ENCODE measurements around the gene SPARCL1. TPM values are rescaled to one million over a fixed set of nuclear protein-coding genes. Genes with fewer than 3 reads are reported as not detected.

Gene SPARCL1
- total and polyA plus RNA-seq, 10 of the 15 experiments (the other 5 are each of a cell fraction or from before 2014, with no cell fraction given), result 0.10 to 1.1 TPM; not detected in 8

- no peak overlapping the region for H3K4me3 ChIP-seq
- no peaks in the 10 kb centered on the region for H3K79me2 ChIP-seq (ENCODE audit: control insufficient read depth, insufficient read depth, low read length)
- ChIA-PET POLR2A (no interaction called here), RAD21 (ENCODE audit: unreplicated experiment) (no interaction called here), SMC1A (ENCODE audit: uncharacterized antibody, unreplicated experiment) (interaction anchor here (1.3 kb wide), 1 partner anchor 10 kb away, joined by 3 read pairs; no protein-coding TSS in a partner anchor), CTCF (interaction anchor here (0.6 kb wide), 1 partner anchor 1101 kb away, joined by 3 read pairs; no protein-coding TSS in a partner anchor)
- no peaks in the 10 kb centered on the region for H4K20me1 ChIP-seq (ENCODE audit: control insufficient read depth, insufficient read depth)
- no peaks in the 10 kb centered on the region for H3K27me3 ChIP-seq (replicated peaks in 1 of 2; ENCODE audit: control insufficient read depth in 2 of 2, insufficient read depth in 2 of 2, low read length in 1 of 2)
- no peak overlapping the region for H2AFZ ChIP-seq (ENCODE audit: control insufficient read depth, low read depth, low read length)
- no peak overlapping the region for H3K9ac ChIP-seq (ENCODE audit: control insufficient read depth, insufficient read depth, low read length)
- no peak for TF ChIP-seq RBBP5 (conservative IDR thresholded peaks at IDR 0.05)
- WGBS (ENCODE audit: insufficient coverage, insufficient replicate concordance, low lambda C conversion rate, missing lambda C conversion rate), result 0% methylated on average over 2 of the region's 2 CpGs
- DNase-seq (ENCODE audit: low read depth, low spot score) (no peak), FAIRE-seq (no peak), ATAC-seq (no peak)
- no peak overlapping the region for H3K27ac ChIP-seq (ENCODE audit: control insufficient read depth, insufficient read depth)
- BruUV-seq (replicated peaks), result no TSS peak
- in situ Hi-C loops (cut with MboI), result no loop called here
- no peak overlapping the region for H3K4me2 ChIP-seq (ENCODE audit: control insufficient read depth, insufficient read depth)
- no peaks in the 10 kb centered on the region for H3K9me3 ChIP-seq (replicated peaks; ENCODE audit: control insufficient read depth, insufficient read depth, low read length)
- intact Hi-C loops (cut with micrococcal nuclease; ENCODE audit: unreplicated experiment), result no loop called here
- no peaks in the 10 kb centered on the region for H3K36me3 ChIP-seq (ENCODE audit: control insufficient read depth in 2 of 2, insufficient read depth in 2 of 2, low read length in 1 of 2)
- no peaks in the 10 kb centered on the region for H3K4me1 ChIP-seq (ENCODE audit: control insufficient read depth, insufficient read depth, low read length)
Measured at GRCh38 chr4:87511500-87511899, 17.7 kb downstream of the SPARCL1 start.

GRCh38 chr4:87510747-87511146 lies 18.4 kb downstream of the SPARCL1 start:
- SMC1A ChIA-PET (ENCODE audit: uncharacterized antibody, unreplicated experiment), result interaction anchor here (1.3 kb wide), 1 partner anchor 11 kb away, joined by 3 read pairs; no protein-coding TSS in a partner anchor
- no peak overlapping the region for H2AFZ ChIP-seq (ENCODE audit: control insufficient read depth, low read depth, low read length)
- RAD21 ChIA-PET (ENCODE audit: unreplicated experiment), result interaction anchor here (0.6 kb wide), 1 partner anchor 461 kb away, joined by 3 read pairs; no protein-coding TSS in a partner anchor
- no peak for FAIRE-seq
- CTCF ChIA-PET, result no interaction called here
- H3K79me2 ChIP-seq (ENCODE audit: control insufficient read depth, insufficient read depth, low read length), result no peaks in the 10 kb centered on the region
- POLR2A ChIA-PET, result no interaction called here
- no peak for ATAC-seq
- DNase-seq (ENCODE audit: low read depth, low spot score), result no peak
- no peaks in the 10 kb centered on the region for H3K4me1 ChIP-seq (ENCODE audit: control insufficient read depth, insufficient read depth, low read length)
- BruUV-seq (replicated peaks), result no TSS peak
- no peaks in the 10 kb centered on the region for H3K27me3 ChIP-seq (replicated peaks in 1 of 2; ENCODE audit: control insufficient read depth in 2 of 2, insufficient read depth in 2 of 2, low read length in 1 of 2)
- no peaks in the 10 kb centered on the region for H3K9me3 ChIP-seq (replicated peaks; ENCODE audit: control insufficient read depth, insufficient read depth, low read length)
- TF ChIP-seq BHLHE40 (IDR thresholded peaks at IDR 0.05; ENCODE audit: borderline replicate concordance in 1 of 2, low read depth in 2 of 2, low read length in 1 of 2), result no peak
- TF ChIP-seq NBN (IDR thresholded peaks at IDR 0.05), result no peak
- no peak for TF ChIP-seq SMARCA5 (IDR thresholded peaks at IDR 0.05)
- no peak for TF ChIP-seq NFXL1 (IDR thresholded peaks at IDR 0.05; ENCODE audit: borderline replicate concordance)
- TF ChIP-seq ZZZ3 (IDR thresholded peaks at IDR 0.05; ENCODE audit: control insufficient read depth, insufficient read length, low read depth), result no peak
- TF ChIP-seq NRF1 (conservative IDR thresholded peaks at IDR 0.05; ENCODE audit: low read depth, low read length), result no peak
- no peak for TF ChIP-seq ATF2 (IDR thresholded peaks at IDR 0.05; ENCODE audit: low read length)
- no peak for TF ChIP-seq SKIL (IDR thresholded peaks at IDR 0.05; ENCODE audit: low read depth, poor library complexity, severe bottlenecking)
- TF ChIP-seq SRF (IDR thresholded peaks at IDR 0.05; ENCODE audit: low read depth in 2 of 2, low read length in 2 of 2), result no peak
- no peak for TF ChIP-seq KAT2A (conservative IDR thresholded peaks at IDR 0.05; ENCODE audit: control insufficient read depth, low read depth, low read length)
- TF ChIP-seq ZSCAN29 (IDR thresholded peaks at IDR 0.05), result no peak
- TF ChIP-seq NR2F1 (conservative IDR thresholded peaks at IDR 0.05), result no peak
- no peaks in the 10 kb centered on the region for H3K36me3 ChIP-seq (ENCODE audit: control insufficient read depth in 2 of 2, insufficient read depth in 2 of 2, low read length in 1 of 2)
- in situ Hi-C loops (cut with MboI), result no loop called here
- whole genome bisulfite sequencing (ENCODE audit: insufficient coverage, insufficient replicate concordance, low lambda C conversion rate, missing lambda C conversion rate), result 81% methylated on average over 17 of the region's 17 CpGs
- intact Hi-C loops (cut with micrococcal nuclease; ENCODE audit: unreplicated experiment), result no loop called here
- no peak overlapping the region for H3K4me2 ChIP-seq (ENCODE audit: control insufficient read depth, insufficient read depth)
- no peak overlapping the region for H3K4me3 ChIP-seq
- H3K9ac ChIP-seq (ENCODE audit: control insufficient read depth, insufficient read depth, low read length), result no peak overlapping the region
- no peak overlapping the region for H3K27ac ChIP-seq (ENCODE audit: control insufficient read depth, insufficient read depth)
- no peaks in the 10 kb centered on the region for H4K20me1 ChIP-seq (ENCODE audit: control insufficient read depth, insufficient read depth)

Measured in GM12878 (cell line).